Measurements from ENCODE around the gene TNNC1. TPM values are rescaled to one million over a fixed set of nuclear protein-coding genes. Genes with fewer than 3 reads are reported as not detected.
A peak's percentile ranks its signal among the peaks of the same experiment; 100 is the strongest.

Gene TNNC1
- total RNA-seq, 1 experiment from 2014 or later, result 5.6 TPM

DNA sequence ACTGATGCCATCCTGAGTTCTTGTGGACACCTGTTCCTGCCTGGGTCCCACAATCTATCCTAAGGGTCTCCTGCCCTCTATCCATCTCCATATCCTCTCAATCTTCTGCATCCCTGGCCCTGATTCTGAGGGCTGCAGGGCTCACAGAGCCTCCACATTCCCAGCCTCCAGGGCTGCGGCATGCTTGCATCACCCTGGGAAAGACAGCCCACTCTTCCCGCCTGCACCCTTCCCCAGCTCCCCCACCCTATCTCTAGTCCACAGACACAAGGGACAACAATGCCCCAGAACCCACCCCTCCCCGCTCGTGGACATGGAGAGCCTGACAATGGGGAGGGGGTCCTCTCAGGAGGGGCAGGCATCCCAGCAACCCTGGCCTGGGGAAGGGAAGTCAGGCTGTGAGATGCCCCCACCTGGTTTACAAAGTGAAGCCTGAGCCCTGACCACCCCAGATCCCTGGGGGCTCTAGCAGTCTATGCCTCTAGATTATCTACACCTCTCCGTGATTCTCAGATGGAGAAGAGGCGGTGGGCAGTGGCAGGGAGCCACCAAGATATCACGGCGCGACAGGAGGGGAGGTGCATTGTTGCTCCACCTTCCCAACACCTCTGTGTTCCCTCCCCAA lies 19.2 kb downstream of the TNNC1 start:
- no peak overlapping the region for H2BK5ac ChIP-seq (ENCODE audit: insufficient read length, low read length)
- no peak overlapping the region for H3K9ac ChIP-seq (ENCODE audit: extremely low read depth, insufficient read length, low read length)
- no peak overlapping the region for H2BK120ac ChIP-seq (ENCODE audit: low read depth, low read length, poor library complexity, severe bottlenecking)
- no peak overlapping the region for H3K14ac ChIP-seq (ENCODE audit: insufficient read depth, low read length)
- H3K9me3 ChIP-seq (ENCODE audit: control insufficient read depth, low read depth, low read length), result no peaks in the 10 kb centered on the region
- WGBS (ENCODE audit: extremely low coverage, insufficient read length, low lambda C conversion rate), result no CpG with 5 or more reads among the region's 9 CpGs
- Mint-ChIP-seq H3K9me3 (no peaks in the 10 kb centered on the region), H3K4me3 (no peak overlapping the region; a peak in 1 of 5 replicates), H3K27me3 (ENCODE audit: low read depth) (peaks cover under 1% of the 10 kb centered on the region; the same call in 1 of the 2 replicates), H3K4me1 (peaks cover 14 to 24% of the 10 kb centered on the region in 2 experiments), H3K36me3 (ENCODE audit: insufficient read depth in 1 of 3, low read depth in 3 of 3) (no peaks in the 10 kb centered on the region), H3K27ac (peak overlapping the region in 2 of 3 experiments; percentile 41 to 61; a peak in 2 of 7 replicates)
- H2BK12ac ChIP-seq (ENCODE audit: insufficient read length, low read depth, low read length), result no peak overlapping the region
- peak; percentile 22 for DNase-seq
- no peaks in the 10 kb centered on the region for H3K79me1 ChIP-seq (ENCODE audit: insufficient read depth, low read depth, low read length, poor library complexity, severe bottlenecking)
- H4K5ac ChIP-seq (ENCODE audit: insufficient read length, low read depth, low read length), result no peak overlapping the region
- no peak overlapping the region for H4K8ac ChIP-seq (replicated peaks; ENCODE audit: insufficient read length, low read depth, low read length)
- no peak overlapping the region for H2BK20ac ChIP-seq (ENCODE audit: low read depth, low read length, poor library complexity, severe bottlenecking)
- no peak overlapping the region for H3K27ac ChIP-seq (ENCODE audit: insufficient read length, low read depth, low read length)
- TF ChIP-seq, protein P1, sequence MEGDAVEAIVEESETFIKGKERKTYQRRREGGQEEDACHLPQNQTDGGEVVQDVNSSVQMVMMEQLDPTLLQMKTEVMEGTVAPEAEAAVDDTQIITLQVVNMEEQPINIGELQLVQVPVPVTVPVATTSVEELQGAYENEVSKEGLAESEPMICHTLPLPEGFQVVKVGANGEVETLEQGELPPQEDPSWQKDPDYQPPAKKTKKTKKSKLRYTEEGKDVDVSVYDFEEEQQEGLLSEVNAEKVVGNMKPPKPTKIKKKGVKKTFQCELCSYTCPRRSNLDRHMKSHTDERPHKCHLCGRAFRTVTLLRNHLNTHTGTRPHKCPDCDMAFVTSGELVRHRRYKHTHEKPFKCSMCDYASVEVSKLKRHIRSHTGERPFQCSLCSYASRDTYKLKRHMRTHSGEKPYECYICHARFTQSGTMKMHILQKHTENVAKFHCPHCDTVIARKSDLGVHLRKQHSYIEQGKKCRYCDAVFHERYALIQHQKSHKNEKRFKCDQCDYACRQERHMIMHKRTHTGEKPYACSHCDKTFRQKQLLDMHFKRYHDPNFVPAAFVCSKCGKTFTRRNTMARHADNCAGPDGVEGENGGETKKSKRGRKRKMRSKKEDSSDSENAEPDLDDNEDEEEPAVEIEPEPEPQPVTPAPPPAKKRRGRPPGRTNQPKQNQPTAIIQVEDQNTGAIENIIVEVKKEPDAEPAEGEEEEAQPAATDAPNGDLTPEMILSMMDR (conservative IDR thresholded peaks at IDR 0.05), result no peak
- H3K23me2 ChIP-seq (ENCODE audit: insufficient read length, low read depth, low read length, poor library complexity, severe bottlenecking), result no peaks in the 10 kb centered on the region
- H4K20me1 ChIP-seq (ENCODE audit: control insufficient read depth, insufficient read depth, insufficient read length), result no peaks in the 10 kb centered on the region
- H3K18ac ChIP-seq (ENCODE audit: insufficient read length, low read depth, low read length), result no peak overlapping the region
- no peak overlapping the region for H3K4ac ChIP-seq (ENCODE audit: low read depth, low read length)
- no peak overlapping the region for H3K4me2 ChIP-seq (ENCODE audit: insufficient read depth, insufficient read length, low read length)
- H3K79me2 ChIP-seq (ENCODE audit: insufficient read depth, low read length), result no peaks in the 10 kb centered on the region
- H3K27me3 ChIP-seq (ENCODE audit: insufficient read depth, low read length), result no peaks in the 10 kb centered on the region
- no peaks in the 10 kb centered on the region for H3K4me1 ChIP-seq (ENCODE audit: insufficient read depth, low read length)
- no peak overlapping the region for H2AFZ ChIP-seq (ENCODE audit: low read length)
- H3T11ph ChIP-seq (ENCODE audit: low read length), result no peak overlapping the region
- no peak overlapping the region for H2AK5ac ChIP-seq (ENCODE audit: insufficient read length, low read length)
- H4K91ac ChIP-seq (ENCODE audit: insufficient read length, low read depth, low read length), result no peak overlapping the region
- H3K56ac ChIP-seq (ENCODE audit: insufficient read length, low read depth, low read length), result no peak overlapping the region
- H2BK15ac ChIP-seq (ENCODE audit: low read depth, low read length), result no peak overlapping the region
- no peak overlapping the region for H3K23ac ChIP-seq (ENCODE audit: insufficient read length, low read depth, low read length)
